Globus pallidus (tissue), 1 donor: ENCODE data around the gene NCBP1.

Experiments used
- DNase-seq: peaks from one replicate; pipeline ENCODE4 v3.0.0-alpha.2; 2015; ENCODE audit warnings: low spot score

Gene NCBP1

GRCh38 chr9:97623946-97624345, 9.7 kb upstream of the NCBP1 start:
- no peak for DNase-seq

GRCh38 chr9:97625620-97626019, 8.0 kb upstream of the NCBP1 start:
- no peak for DNase-seq

DNA sequence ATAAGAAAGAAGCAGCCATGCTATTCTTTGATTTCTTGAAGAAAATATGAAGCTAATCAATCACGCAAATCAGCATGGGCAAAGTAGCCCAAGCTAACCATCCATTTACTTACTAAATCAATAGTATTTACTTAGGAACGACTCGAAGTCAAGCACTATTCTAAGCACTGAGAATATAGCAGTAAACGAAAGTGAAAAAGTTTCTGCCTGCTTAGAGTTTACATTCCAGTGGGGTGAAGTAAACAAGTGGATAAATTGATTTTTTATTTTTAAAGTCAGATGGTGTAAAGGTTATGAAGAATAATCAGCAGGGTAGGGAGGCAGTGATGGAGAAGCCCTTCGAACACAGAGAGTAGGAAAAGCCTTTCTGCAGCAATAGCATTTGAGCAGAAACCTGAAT, 6.0 kb upstream of the NCBP1 start:
- no peak for DNase-seq

GRCh38 chr9:97628668-97629067, 5.0 kb upstream of the NCBP1 start:
- no peak for DNase-seq

DNA sequence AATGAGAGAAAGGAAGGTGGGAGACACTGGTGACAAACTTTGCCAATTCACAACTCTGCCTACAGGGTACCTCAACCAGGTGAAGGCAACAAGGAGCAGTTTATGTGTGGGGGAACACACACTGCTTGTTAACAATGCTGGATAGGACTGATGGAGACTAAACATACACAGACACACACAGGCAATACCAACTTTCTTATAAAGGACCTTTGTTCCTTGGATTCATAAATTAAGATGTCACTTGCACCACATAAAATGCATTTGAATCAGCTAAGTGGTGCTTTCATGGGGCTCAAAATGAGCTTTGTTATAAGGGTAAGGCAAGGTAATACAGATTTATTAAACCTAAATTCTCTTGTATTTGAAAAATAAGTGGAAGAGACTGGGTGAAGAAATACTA, 4.5 kb upstream of the NCBP1 start:
- DNase-seq: no peak

DNA sequence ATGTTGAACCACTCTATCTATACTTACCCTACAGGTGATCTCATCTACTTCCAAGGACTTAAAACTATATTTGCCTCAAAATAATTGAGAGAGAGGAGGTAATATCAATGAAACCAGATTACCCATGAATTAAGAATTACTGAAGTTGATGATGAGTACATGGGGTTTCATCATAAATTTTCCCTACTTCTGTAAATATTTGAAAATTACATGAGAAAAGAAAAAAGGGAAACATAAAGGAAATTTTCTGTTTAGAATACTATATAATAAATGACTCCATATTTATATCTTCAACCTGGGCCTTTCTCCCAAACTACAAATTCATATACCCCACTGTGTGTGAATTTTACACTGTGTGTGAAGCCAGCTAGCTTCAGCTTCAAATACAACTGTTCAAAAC, 3.0 kb upstream of the NCBP1 start:
- no peak for DNase-seq

DNA sequence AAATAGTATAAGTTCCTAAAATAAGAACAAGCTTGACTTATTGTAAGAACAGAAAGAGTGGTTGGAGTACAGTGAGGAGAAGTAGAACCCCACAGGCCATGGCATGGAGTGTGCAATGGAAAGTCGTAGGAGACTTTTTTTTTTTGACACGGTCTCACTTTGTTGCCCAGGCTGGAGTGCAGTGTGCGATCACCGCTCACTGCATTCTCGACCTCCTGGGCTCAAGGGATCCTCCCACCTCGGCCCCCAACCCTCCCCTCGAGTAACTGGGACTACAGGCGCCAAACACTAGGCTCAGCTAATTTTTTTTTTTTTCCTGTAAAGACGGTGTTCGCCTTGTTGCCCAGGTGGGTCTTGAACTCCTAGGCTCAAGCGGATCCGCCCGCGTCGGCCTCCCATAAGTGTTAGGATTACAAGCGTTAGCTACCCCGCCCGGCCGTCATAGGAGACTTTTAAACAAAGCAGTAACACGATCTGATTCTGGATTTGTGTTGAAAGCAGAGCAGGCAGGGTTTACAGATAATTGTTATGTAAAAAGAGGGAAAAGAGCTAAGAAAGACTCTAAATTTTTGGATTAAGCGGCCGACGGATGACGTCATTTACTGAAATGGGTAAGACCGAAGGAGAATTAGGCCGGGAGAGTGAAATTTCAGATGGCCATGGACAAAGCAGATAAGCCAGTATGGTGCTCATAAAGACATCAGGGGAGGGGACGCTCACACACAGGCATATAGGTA, 1.2 kb upstream of the NCBP1 start:
- DNase-seq: no peak

GRCh38 chr9:97633859-97634490, 354 bp downstream of the NCBP1 start:
- no peak for DNase-seq

GRCh38 chr9:97635026-97635425, 1.4 kb downstream of the NCBP1 start:
- no peak for DNase-seq

DNA sequence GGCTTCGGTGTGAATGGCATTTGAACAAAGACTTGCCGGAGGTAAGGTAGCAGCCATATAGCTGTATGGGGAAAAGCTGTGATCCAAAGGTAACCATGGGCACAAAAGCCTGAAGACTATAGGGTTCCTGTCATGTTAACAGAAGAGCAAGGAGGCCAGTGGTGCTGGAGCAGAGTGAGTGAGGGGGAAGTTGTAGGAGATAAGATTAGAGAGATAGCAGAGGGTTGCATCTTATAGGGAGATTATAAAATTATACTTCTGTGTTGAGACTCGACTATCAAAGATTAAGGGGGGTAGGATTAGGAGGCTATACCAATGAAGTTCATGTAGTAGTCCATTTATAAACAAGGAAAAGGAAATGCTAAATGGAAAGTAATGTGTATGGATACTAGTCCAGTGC, 3.3 kb downstream of the NCBP1 start:
- no peak for DNase-seq

GRCh38 chr9:97638666-97639065, 5.0 kb downstream of the NCBP1 start:
- no peak for DNase-seq

DNA sequence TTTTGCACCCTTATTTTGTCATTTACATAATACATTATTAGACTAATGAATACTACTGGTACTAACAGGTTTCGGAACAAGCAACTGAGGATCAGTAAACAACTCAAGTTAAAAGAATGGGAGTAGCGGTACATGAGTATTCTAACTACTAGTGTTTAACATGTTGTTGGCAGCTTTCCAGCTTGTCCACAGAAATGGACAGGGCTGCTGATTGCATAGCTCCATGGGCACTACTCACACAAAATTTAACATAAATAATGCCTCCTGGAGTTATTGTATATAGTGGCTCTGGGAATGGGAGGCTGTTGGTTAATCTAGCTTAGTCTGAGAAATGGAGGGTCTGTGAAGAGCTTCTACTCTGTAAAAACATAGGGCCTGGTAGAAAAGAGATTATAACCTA, 6.7 kb downstream of the NCBP1 start:
- DNase-seq: no peak

GRCh38 chr9:97645720-97646119, 12.1 kb downstream of the NCBP1 start:
- no peak for DNase-seq

- no peak for DNase-seq
These were observed 14.4 kb downstream of the NCBP1 start for GRCh38 chr9:97647996-97648395.

DNA sequence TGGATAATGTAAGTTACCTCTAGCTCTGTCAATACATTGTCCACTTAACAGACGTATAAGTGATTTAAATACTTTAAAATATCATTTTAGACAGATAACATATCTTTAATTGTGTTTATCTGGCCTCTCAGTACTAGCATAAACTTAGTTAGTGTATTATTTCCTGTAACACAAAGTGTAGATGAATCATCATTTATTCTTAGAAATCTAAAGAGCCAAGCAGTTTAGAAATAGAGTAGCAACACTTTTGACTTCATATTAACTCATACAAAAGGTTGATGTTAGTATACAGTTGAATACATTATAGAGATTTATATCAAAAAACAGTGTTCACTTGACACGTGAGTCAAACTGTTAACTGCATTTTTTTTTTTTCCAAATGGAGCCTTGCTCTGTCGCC, 18.0 kb downstream of the NCBP1 start:
- no peak for DNase-seq

- no peak for DNase-seq
These were observed 25.1 kb downstream of the NCBP1 start for GRCh38 chr9:97658707-97659106.

DNA sequence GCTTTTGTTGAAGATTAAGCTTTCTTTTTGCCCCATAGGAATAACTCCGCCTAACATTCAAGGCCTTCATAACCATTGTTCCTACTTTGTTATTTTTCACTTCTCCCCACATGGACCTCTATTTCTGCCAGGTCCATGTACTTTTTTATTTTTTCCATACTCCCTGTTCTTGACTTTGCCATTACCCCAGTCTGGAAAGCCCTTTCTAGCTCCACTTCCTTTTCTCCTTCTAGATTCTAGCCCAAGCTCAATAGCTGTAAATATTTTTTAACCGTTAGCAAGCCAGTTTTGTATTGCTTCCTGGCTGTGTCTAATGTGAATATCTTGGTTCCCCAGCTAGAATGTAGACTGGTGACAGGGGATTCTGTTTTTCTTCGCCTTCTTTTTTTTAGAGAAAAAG, 26.1 kb downstream of the NCBP1 start:
- no peak for DNase-seq

DNA sequence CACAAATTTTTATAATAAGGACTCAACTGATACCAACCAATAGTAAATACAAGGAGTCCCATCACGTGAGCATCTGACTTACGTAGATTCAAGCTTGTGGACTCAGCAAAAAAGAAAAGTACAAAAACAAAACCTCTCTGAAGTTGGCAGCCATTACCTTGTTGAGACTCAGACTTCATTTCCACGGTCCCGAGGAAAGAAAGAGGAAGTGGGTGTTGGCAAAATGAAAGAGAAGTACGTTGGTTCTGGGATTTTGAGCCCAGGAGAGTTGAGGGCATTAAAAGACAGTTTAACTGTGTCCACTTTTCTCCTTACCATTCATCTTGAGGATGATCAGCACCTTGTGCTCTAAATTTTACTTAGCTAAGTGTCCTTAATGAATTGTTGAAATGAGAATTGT, 26.7 kb downstream of the NCBP1 start:
- no peak for DNase-seq

GRCh38 chr9:97660847-97661246, 27.2 kb downstream of the NCBP1 start:
- no peak for DNase-seq

- DNase-seq: no peak
These were observed 32.1 kb downstream of the NCBP1 start for GRCh38 chr9:97665742-97666141.

GRCh38 chr9:97666907-97667686, 33.5 kb downstream of the NCBP1 start:
- peak; percentile 11 for DNase-seq

GRCh38 chr9:97668485-97668884, 34.9 kb downstream of the NCBP1 start:
- no peak for DNase-seq

- no peak for DNase-seq
These were observed 37.0 kb downstream of the NCBP1 start for GRCh38 chr9:97670586-97670985.
